GM21515 (cell line): ENCODE measurements around the gene KLRF2.

Experiments used
- ATAC-seq: cut with Tn5 transposase; IDR thresholded peaks from one replicate; pipeline ENCODE4 v1.9.1; 2021; ENCODE audit not compliant: unreplicated experiment

The KLRF2 gene

DNA sequence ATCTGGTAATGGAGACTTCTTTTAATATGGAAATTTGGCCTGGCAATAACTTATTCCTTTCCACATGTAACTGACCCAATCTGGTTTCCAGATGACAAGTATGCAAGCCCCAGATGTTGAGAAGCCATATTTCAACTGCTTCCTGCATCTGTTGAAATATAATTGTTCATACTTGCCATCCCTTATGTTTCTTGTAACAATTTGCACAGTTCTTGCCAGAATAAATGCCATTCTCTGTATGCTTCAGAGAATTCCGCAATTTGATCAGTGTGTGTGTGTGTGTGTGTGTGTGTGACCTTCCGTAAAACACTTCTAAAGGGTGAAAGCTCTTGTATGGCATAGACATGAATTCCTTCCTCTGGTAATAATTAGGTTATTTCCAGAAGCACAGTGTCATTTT, 52.7 kb downstream of the KLRF2 start:
- ATAC-seq: no peak

DNA sequence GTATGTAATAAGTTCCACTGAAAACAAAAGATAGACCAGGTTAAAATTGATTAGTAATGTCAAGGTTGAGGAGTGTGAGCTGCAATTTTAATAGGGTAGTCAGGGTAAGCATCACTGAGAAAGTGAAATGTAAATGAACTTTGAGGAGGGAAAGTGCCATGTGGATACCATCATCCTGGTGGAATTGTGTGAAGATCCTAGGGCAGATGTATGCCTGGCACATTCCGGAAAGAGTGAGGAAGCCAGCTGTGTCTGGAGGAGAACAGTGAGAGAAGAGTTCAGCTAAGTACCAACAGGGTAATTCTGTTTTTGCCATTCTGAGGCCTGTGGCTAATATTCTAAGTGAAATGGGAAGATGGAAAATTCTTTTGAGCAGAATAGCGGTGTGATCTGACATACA, 53.7 kb downstream of the KLRF2 start:
- no peak for ATAC-seq

- no peak for ATAC-seq
These were observed 55.3 kb downstream of the KLRF2 start for GRCh38 chr12:9936591-9936990.

- no peak for ATAC-seq
These were observed 59.1 kb downstream of the KLRF2 start for GRCh38 chr12:9940375-9940774.

DNA sequence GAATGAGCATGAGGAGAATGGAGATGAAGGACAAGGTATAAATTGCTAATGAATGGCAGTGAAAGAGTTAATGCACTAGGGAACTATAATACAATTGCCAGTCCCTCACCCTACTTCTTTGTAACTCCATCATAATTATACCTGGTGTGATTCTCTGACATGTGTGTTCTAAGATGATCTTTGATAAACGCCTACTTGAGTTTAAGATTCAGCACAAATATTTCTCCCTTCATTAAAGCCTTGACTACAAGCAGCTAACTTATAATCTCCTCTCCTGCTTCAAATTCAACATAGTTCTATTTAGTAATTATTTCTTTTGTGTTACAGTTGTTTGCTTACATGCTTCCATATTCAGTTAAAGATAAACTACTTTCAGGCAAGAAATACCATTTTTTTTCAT, 60.5 kb downstream of the KLRF2 start:
- no peak for ATAC-seq

DNA sequence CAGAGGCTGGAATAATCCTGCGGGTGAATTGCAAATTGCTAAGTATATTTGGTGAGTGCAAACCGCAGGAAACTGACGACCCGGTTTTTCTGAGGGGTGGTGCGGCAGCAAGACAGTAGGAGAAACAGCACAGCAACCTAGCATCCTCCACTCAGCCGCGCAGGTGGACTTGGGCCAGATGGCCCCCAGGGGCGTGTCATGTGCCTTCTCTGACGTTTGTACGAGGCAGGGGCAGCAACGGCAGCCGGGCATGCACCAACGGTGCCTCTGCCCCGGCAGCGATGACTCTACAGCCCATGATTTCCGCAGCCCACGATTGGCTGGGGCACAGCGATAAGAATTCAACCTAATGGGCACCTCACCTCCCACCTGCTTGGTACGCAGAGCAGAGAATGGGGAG, 62.0 kb downstream of the KLRF2 start:
- ATAC-seq: no peak

GRCh38 chr12:9944391-9944790, 63.1 kb downstream of the KLRF2 start:
- no peak for ATAC-seq
